HL-60 (cell line): ENCODE results near the gene RPUSD4.

Experiments
- DNase-seq, 2 experiments: peaks; one replicate each; pipeline ENCODE4 v3.0.0-alpha.2; 2010 to 2020; ENCODE audit warnings: low read depth in 1 of 2, low spot score in 1 of 2
- H3K27ac ChIP-seq: fragments of 250-450 bp; sonication (Bioruptor Pico); replicated peaks from 2 replicates; pipeline ENCODE4 v1.5.1; 2020; ENCODE audit warnings: mild to moderate bottlenecking, moderate library complexity
- H3K27me3 ChIP-seq: fragments of 250-450 bp; sonication (Bioruptor Pico); 2 replicates; pipeline ENCODE4 v1.5.1; 2021; ENCODE audit warnings: mild to moderate bottlenecking, moderate library complexity; ENCODE audit not compliant: insufficient read depth, poor library complexity, severe bottlenecking
- H3K4me3 ChIP-seq: replicated peaks from 2 replicates; pipeline ENCODE4 v1.5.1; 2011; ENCODE audit warnings: mild to moderate bottlenecking, control low read depth, low read length; ENCODE audit not compliant: insufficient read depth
- POLR2AphosphoS5 ChIP-seq: IDR thresholded peaks from 2 replicates; pipeline ENCODE4 v1.6.1; 2012; ENCODE audit warnings: low read depth
- SPI1 ChIP-seq: IDR thresholded peaks from 2 replicates; pipeline ENCODE4 v1.6.1; 2012; ENCODE audit warnings: low read depth, mild to moderate bottlenecking, borderline replicate concordance
- TF ChIP-seq, protein P1 (sequence below): IDR thresholded peaks from 2 replicates; pipeline ENCODE4 v1.6.1; 2012; ENCODE audit warnings: low read depth; ENCODE audit not compliant: insufficient replicate concordance
- TF ChIP-seq, protein P2 (sequence below): IDR thresholded peaks from one replicate; pipeline ENCODE4 v1.5.1; 2011; ENCODE audit warnings: low read length, control low read depth, inconsistent platforms; ENCODE audit not compliant: insufficient read depth

Gene RPUSD4

DNA sequence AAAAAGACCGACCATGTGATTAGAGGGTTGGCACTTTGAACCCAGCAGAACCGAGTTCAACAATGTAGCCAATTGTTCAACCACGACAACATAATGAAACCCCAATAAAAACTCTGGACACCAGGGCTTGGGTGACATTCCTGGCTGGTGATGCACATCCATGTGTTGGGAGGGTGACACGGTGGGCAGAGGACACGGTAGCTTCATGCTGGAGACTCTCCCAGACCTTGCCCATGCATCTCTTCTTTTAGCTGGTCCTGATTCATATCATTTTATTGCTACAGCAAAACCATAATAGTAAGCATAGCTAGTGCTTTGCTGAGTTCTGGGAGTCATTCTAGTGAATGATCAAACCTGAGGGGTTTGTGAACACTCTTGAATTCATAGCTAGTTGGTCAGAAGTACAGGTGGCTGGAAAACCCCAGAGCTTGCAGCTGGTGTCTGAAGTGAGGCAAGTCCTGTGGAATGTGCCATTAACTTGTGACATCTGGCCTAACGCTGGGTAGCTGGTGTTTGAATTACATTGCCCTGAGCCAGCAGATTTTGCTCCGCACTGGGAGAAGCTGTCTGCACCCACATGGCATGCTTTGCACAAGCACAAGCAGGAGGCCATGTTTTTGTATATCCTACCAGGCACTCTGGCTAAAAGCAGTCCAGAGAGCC, 14.0 kb downstream of the RPUSD4 start:
- DNase-seq, result no peak
- H3K27ac ChIP-seq, result no peak overlapping the region
- H3K27me3 ChIP-seq, result no peaks in the 10 kb centered on the region
- TF ChIP-seq, protein P1, sequence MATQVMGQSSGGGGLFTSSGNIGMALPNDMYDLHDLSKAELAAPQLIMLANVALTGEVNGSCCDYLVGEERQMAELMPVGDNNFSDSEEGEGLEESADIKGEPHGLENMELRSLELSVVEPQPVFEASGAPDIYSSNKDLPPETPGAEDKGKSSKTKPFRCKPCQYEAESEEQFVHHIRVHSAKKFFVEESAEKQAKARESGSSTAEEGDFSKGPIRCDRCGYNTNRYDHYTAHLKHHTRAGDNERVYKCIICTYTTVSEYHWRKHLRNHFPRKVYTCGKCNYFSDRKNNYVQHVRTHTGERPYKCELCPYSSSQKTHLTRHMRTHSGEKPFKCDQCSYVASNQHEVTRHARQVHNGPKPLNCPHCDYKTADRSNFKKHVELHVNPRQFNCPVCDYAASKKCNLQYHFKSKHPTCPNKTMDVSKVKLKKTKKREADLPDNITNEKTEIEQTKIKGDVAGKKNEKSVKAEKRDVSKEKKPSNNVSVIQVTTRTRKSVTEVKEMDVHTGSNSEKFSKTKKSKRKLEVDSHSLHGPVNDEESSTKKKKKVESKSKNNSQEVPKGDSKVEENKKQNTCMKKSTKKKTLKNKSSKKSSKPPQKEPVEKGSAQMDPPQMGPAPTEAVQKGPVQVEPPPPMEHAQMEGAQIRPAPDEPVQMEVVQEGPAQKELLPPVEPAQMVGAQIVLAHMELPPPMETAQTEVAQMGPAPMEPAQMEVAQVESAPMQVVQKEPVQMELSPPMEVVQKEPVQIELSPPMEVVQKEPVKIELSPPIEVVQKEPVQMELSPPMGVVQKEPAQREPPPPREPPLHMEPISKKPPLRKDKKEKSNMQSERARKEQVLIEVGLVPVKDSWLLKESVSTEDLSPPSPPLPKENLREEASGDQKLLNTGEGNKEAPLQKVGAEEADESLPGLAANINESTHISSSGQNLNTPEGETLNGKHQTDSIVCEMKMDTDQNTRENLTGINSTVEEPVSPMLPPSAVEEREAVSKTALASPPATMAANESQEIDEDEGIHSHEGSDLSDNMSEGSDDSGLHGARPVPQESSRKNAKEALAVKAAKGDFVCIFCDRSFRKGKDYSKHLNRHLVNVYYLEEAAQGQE, result no peak
- TF ChIP-seq POLR2AphosphoS5 (no peak), SPI1 (no peak)
- H3K4me3 ChIP-seq, result no peak overlapping the region

DNA sequence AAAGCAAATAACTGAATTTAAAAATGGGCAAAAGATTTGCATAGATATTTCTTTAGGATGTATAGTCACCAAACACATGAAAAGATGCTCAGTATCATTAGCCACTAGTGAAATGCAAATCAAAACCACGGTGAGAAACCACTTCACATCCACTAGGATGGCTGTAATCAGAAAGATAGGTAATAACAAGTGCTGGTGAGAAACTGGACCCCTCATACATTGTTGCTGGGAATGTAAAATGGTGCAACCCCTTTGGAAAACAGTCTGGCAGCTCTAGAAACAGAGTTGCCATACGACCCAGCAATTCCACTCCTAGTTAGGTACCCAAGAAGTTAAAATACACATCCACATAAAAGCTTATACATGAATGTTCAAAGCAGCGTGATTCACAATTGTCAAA, 16.3 kb downstream of the RPUSD4 start:
- H3K27ac ChIP-seq, result no peak overlapping the region
- H3K4me3 ChIP-seq, result no peak overlapping the region
- TF ChIP-seq, protein P1, result no peak
- no peak for TF ChIP-seq SPI1
- TF ChIP-seq, protein P2, sequence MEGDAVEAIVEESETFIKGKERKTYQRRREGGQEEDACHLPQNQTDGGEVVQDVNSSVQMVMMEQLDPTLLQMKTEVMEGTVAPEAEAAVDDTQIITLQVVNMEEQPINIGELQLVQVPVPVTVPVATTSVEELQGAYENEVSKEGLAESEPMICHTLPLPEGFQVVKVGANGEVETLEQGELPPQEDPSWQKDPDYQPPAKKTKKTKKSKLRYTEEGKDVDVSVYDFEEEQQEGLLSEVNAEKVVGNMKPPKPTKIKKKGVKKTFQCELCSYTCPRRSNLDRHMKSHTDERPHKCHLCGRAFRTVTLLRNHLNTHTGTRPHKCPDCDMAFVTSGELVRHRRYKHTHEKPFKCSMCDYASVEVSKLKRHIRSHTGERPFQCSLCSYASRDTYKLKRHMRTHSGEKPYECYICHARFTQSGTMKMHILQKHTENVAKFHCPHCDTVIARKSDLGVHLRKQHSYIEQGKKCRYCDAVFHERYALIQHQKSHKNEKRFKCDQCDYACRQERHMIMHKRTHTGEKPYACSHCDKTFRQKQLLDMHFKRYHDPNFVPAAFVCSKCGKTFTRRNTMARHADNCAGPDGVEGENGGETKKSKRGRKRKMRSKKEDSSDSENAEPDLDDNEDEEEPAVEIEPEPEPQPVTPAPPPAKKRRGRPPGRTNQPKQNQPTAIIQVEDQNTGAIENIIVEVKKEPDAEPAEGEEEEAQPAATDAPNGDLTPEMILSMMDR, result no peak
- H3K27me3 ChIP-seq, result no peaks in the 10 kb centered on the region
- DNase-seq, result no peak

DNA sequence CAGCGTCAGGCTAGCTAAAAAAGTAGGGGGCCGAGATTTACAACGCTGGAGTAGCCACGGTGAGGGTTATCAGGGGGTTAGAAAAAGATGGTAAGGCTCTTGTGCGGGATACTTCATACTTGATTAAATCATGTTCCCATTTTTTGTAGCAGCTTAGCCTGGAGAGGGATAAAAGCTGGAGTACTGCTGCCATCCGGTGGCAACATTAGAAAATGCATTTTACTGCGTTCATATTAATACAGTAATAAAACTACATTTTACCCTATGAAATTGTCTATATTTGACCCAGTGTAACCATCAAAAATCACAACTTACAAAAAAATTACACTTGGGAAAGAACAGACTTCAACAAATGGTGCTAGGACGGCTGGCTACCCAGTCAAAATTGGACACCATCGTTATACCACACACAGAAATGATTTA, 17.3 kb downstream of the RPUSD4 start:
- DNase-seq, result peak in 1 of 2 experiments; percentile 26
- Histone ChIP-seq H3K27ac (no peak overlapping the region), H3K27me3 (no peaks in the 10 kb centered on the region), H3K4me3 (no peak overlapping the region)
- TF ChIP-seq, protein P2, result peak; percentile 30
- TF ChIP-seq, protein P1, result no peak
